GM12878 (cell line): ENCODE measurements around the gene SHISA2. TPM values are rescaled to one million over a fixed set of nuclear protein-coding genes. Genes with fewer than 3 reads are reported as not detected.

Experiments
- ATAC-seq: fragments of 200-7000 bp; cut with Tn5 transposase; 3 replicates; pipeline ENCODE4 v1.9.1; 2020; ENCODE audit warnings: mild to moderate bottlenecking, moderate library complexity
- BruUV-seq: library from RNA; stranded (reverse); fragments of 400-500 nt; replicated peaks from 2 replicates; lab custom pipeline; 2021; lab: Mats Ljungman, UMichigan
- CTCF ChIA-PET: fragments of 300-600 bp; sonication (Branson Sonifier 250); formaldehyde crosslinking; extraction: SDS; loops from one replicate; lab custom pipeline; 2021; ENCODE audit warnings: inconsistent platforms; lab: Yijun Ruan, JAX
- POLR2A ChIA-PET: fragments of 350-600 bp; formaldehyde crosslinking; extraction: SDS; loops from one replicate; lab custom pipeline; 2021; ENCODE audit warnings: inconsistent platforms; lab: Charles Lee
- RAD21 ChIA-PET: fragments of 300-600 bp; sonication (Branson Sonifier 250); formaldehyde crosslinking; loops from one replicate; lab custom pipeline; 2023; ENCODE audit warnings: antibody characterized with exemption; ENCODE audit not compliant: unreplicated experiment; lab: Charles Lee
- SMC1A ChIA-PET: fragments of 300-600 bp; sonication (Branson Sonifier 250); formaldehyde crosslinking; loops from one replicate; lab custom pipeline; 2023; ENCODE audit not compliant: unreplicated experiment, uncharacterized antibody; lab: Charles Lee
- DNase-seq: peaks from one replicate; pipeline ENCODE4 v3.0.0-alpha.2; 2011; ENCODE audit warnings: low read depth, low spot score
- FAIRE-seq: peaks from 3 replicates; lab custom pipeline; 2011; peaks lifted over from hg19 to GRCh38; lab: Jason Lieb, UNC
- H2AFZ ChIP-seq: 2 replicates; pipeline ENCODE4 v1.6.0; 2011; ENCODE audit warnings: low read depth, low read length, control low read depth; ENCODE audit not compliant: control insufficient read depth
- H3K27ac ChIP-seq: 2 replicates; pipeline ENCODE4 v1.5.1; 2011; ENCODE audit warnings: control low read depth; ENCODE audit not compliant: control insufficient read depth, insufficient read depth
- H3K27me3 ChIP-seq, 2 experiments: replicated peaks in 1 of 2; 2 replicates each; pipeline versions ENCODE4 v1.6.0 to v1.6.1; 2011; ENCODE audit warnings: low read length in 1 of 2; ENCODE audit not compliant: control insufficient read depth in 2 of 2, insufficient read depth in 2 of 2
- H3K36me3 ChIP-seq, 2 experiments: 2 replicates each; pipeline ENCODE4 v1.5.1; 2011; ENCODE audit warnings: low read length in 1 of 2; ENCODE audit not compliant: control insufficient read depth in 2 of 2, insufficient read depth in 2 of 2
- H3K4me1 ChIP-seq: 2 replicates; pipeline ENCODE4 v1.6.1; 2011; ENCODE audit warnings: mild to moderate bottlenecking, low read length, moderate library complexity, mixed read lengths; ENCODE audit not compliant: control insufficient read depth, insufficient read depth
- H3K4me2 ChIP-seq: 2 replicates; pipeline ENCODE4 v1.6.0; 2011; ENCODE audit warnings: control low read depth; ENCODE audit not compliant: control insufficient read depth, insufficient read depth
- H3K4me3 ChIP-seq: fragments of 200-600 bp; sonication (generic); 2 replicates; pipeline ENCODE4 v1.5.1; 2016
- H3K79me2 ChIP-seq: 2 replicates; pipeline ENCODE4 v1.6.0; 2011; ENCODE audit warnings: low read length; ENCODE audit not compliant: control insufficient read depth, insufficient read depth
- H3K9ac ChIP-seq: 2 replicates; pipeline ENCODE4 v1.8.0; 2011; ENCODE audit warnings: low read length, control low read depth, mixed read lengths; ENCODE audit not compliant: control insufficient read depth, insufficient read depth
- H3K9me3 ChIP-seq: replicated peaks from 3 replicates; pipeline ENCODE4 v1.5.1; 2011; ENCODE audit warnings: mild to moderate bottlenecking, low read length; ENCODE audit not compliant: control insufficient read depth, insufficient read depth
- H4K20me1 ChIP-seq: 2 replicates; pipeline ENCODE4 v1.6.0; 2011; ENCODE audit not compliant: control insufficient read depth, insufficient read depth
- CHD4 ChIP-seq: fragments of 200-600 bp; sonication (generic); IDR thresholded peaks from 2 replicates; pipeline ENCODE4 v1.6.1; 2016; ENCODE audit warnings: mild to moderate bottlenecking
- IRF3 ChIP-seq: fragments of 450-650 bp; IDR thresholded peaks from 2 replicates; pipeline ENCODE4 v1.6.1; 2014; ENCODE audit warnings: mild to moderate bottlenecking
- SMAD1 ChIP-seq: fragments of 450-650 bp; IDR thresholded peaks from 2 replicates; pipeline ENCODE4 v1.6.1; 2018; ENCODE audit warnings: mild to moderate bottlenecking, low read depth; ENCODE audit not compliant: partially characterized antibody
- WGBS: methylation state at CpG from one replicate; pipeline ENCODE4 v1.1.6; 2016; ENCODE audit warnings: low lambda C conversion rate; ENCODE audit not compliant: insufficient replicate concordance, insufficient coverage; ENCODE audit errors: missing lambda C conversion rate; 5-methylcytosine and 5-hydroxymethylcytosine counted together
- in situ Hi-C: fragments of 300-500 bp; cut with MboI; formaldehyde crosslinking; loops from 9 replicates; pipeline ENCODE4 v1.14.3; 2018; ENCODE audit warnings: mixed read lengths
- intact Hi-C: fragments of 100-400 bp; cut with micrococcal nuclease; formaldehyde crosslinking; loops from one replicate; pipeline ENCODE4 v1.14.2; 2022; ENCODE audit not compliant: unreplicated experiment
- polyA plus RNA-seq, 11 experiments: library from polyadenylated mRNA; depleted of rRNA in 4 of 11; unstranded in 6 of 11; stranded (reverse) in 5 of 11; fragments of >200 nt; fragmentation: Nextera tagmentation in 4 of 11; fragmentation: Illumina TruSeq in 1 of 11; extraction: Ambion mirVana in 4 of 11; extraction: Trizol in 1 of 11; gene quantifications; 1 replicate in 1 of 11; 2 replicates in 10 of 11; pipeline versions ENCODE4 v1.2.1 to v1.2.3, GENCODE V29; 2011 to 2016; ENCODE audit warnings: inconsistent platforms in 2 of 11, missing spikeins in 2 of 11, low read depth in 1 of 11
- total RNA-seq, 4 experiments: library from RNA; depleted of rRNA in 3 of 4; stranded (reverse); fragments of >200 nt in 3 of 4; fragmentation: Illumina TruSeq in 1 of 4; extraction: Trizol in 1 of 4; gene quantifications; 2 replicates each; pipeline versions ENCODE4 v1.2.1 to v1.2.3, GENCODE V29; 2013 to 2021

SHISA2 gene
- total and polyA plus RNA-seq, 10 of the 15 experiments (the other 5 are each of a cell fraction or from before 2014, with no cell fraction given): 0.04 to 0.08 TPM; not detected in 8

DNA sequence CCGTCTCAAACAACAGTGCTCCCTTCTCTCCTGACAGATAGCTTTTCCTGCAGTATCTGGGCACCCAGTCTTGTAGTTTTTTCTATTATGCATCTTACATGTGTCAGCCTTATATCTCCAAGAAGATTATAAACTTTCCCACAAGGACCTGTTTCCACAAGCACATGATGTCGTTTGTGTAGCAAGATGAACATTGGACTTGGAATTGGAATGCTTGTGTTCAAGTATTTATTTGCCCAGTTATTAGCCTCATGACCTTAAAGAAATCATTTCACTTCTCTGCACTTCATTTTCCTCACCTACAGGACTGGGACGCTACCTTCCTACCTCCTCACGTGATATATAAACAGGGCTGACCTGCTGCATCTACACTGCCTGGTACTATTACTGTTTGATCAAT, 21.5 kb downstream of the SHISA2 start:
- Histone ChIP-seq H3K36me3 (no peaks in the 10 kb centered on the region), H3K79me2 (no peaks in the 10 kb centered on the region), H3K27me3 (no peaks in the 10 kb centered on the region), H3K4me2 (no peak overlapping the region), H3K4me1 (no peaks in the 10 kb centered on the region), H3K27ac (no peak overlapping the region), H3K9ac (no peak overlapping the region), H3K4me3 (no peak overlapping the region), H3K9me3 (peaks cover 3% of the 10 kb centered on the region; the same call in 1 of the 3 replicates), H4K20me1 (no peaks in the 10 kb centered on the region), H2AFZ (no peak overlapping the region)
- intact Hi-C loops: no loop called here
- no peak for TF ChIP-seq IRF3
- TF ChIP-seq CHD4: no peak
- DNase-seq (no peak), ATAC-seq (no peak), FAIRE-seq (no peak)
- in situ Hi-C loops: no loop called here
- POLR2A ChIA-PET: no interaction called here
- 14% methylated on average over 4 of the region's 4 CpGs for WGBS
- BruUV-seq: no TSS peak
- SMC1A ChIA-PET: interaction anchor here (1.1 kb wide), 1 partner anchor 28 kb away, joined by 3 read pairs; no protein-coding TSS in a partner anchor
- RAD21 ChIA-PET: no interaction called here
- CTCF ChIA-PET: no interaction called here

- no peak for TF ChIP-seq SMAD1
- TF ChIP-seq, all 136 proteins: peak for 0
- H4K20me1 ChIP-seq: no peaks in the 10 kb centered on the region
- peaks cover 3% of the 10 kb centered on the region; the same call in 1 of the 3 replicates for H3K9me3 ChIP-seq
- no peaks in the 10 kb centered on the region for H3K79me2 ChIP-seq
- FAIRE-seq (no peak), ATAC-seq (no peak), DNase-seq (no peak)
- ChIA-PET POLR2A (no interaction called here), SMC1A (interaction anchor here (1.1 kb wide), 1 partner anchor 29 kb away, joined by 3 read pairs; no protein-coding TSS in a partner anchor), RAD21 (no interaction called here), CTCF (interaction anchor here (1.6 kb wide), 1 partner anchor 669 kb away, joined by 3 read pairs; no protein-coding TSS in a partner anchor)
- no peak overlapping the region for H3K4me3 ChIP-seq
- no peak overlapping the region for H3K9ac ChIP-seq
- 0% methylated on average over 3 of the region's 4 CpGs for WGBS
- H3K27ac ChIP-seq: no peak overlapping the region
- H3K4me1 ChIP-seq: no peaks in the 10 kb centered on the region
- H3K27me3 ChIP-seq: no peaks in the 10 kb centered on the region
- in situ Hi-C loops (no loop called here), intact Hi-C loops (no loop called here)
- no peak overlapping the region for H2AFZ ChIP-seq
- no peaks in the 10 kb centered on the region for H3K36me3 ChIP-seq
- BruUV-seq: no TSS peak
- no peak overlapping the region for H3K4me2 ChIP-seq
These were observed 22.2 kb downstream of the SHISA2 start for GRCh38 chr13:26029581-26030136.
